ENCODE results near the gene ZNF41.
A peak's percentile ranks its signal among the peaks of the same experiment; 100 is the strongest.

ZNF41 gene

DNA sequence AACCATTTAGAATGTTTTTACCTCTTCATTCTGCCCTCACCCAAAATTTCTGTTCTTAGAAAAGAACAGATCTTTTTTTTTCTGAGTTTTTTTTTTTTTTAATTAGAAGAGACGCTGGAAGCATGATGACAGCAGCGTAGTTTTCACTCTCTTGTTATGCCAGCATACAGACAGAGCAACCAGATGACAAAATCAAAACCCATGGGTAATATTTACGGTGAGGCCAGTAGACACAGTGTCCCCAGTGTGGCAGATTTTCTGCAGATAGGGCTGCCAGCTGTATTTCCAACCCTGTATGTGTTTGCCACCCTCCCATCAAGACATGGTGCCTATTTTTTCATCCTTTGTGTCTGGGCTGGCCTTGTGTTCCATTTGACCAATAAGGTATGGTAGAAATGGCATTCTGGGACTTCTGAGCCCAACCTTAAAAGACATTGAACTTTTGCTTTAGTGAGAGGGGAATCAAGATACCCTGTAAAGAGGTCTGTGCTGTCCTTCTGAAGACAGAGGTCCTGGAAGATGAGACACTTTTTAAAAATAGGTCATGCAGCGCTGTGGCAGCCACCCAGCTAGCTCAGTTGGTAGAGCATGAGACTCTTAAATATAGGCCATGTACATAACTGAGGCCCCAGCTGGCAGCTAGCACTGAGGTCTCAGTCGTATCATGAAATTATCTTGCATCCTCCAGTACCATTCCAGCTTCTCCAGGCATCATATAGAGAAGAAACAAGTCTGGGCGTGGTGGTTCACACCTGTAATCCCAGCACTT, 6.7 kb upstream of the ZNF41 start:
- no peak for DNase-seq

DNA sequence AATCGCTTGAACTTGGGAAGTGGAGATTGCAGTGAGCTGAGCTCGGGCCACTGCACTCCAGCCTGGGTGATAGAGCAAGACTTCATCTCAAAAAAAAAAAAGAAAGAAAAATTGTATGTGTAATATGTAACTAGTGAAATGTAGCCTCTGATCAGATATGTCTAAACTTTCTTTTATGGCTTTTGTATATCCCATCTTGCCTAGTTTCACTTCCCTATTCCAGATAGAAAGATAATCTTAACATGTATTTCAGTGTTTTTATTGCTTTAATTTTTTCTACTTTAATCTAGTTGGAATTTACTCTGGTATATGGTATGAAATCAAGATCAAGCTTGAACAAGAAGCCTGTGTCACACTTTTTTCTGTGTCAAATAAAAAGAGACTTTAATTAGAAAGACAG, 1.9 kb upstream of the ZNF41 start:
- no peak for DNase-seq

DNA sequence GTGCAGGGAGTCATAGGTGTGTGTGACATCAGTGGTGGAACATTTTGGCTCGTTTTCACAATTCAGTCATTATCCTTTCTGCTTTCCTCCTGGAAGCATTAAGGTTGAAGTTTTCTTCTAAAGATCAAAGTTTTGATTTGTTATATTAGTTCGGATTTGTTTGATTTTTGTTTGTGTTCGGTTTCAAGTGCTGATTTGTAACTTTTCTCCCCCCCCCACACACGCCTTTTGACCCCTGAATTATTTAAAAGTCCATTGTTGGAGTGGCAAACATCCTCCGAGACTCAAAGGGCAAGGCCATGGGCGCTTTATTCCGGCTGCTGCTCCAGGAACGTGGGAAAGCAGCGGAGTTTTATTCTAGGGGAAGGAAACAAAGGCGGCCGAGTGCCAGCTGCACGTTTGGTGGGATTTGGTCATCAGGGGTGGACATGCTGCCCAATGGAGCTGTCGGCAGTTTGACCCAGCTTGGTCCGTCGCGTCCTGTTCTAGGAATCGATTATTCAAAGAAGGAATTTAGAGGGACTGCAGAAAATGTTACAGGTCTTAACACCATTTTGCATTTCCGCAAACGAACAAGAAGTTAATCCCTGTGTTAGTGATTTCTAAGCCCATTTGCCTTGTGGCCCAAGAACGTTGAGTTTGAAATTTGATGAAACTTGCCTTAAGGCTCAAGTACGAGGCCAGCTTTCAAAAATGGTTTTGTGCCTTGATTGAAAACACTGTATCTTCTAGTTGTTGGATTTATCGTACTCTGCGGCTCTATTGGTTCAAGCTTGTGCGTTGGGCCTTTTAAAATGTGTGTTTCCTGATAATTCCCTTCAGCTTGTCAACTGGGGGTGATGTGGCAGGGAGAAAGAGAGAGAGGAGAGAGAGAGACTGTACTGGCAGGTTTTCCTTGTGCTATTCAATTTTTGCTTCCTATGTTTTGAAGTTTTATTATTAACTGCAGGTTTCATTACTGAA, 565 bp upstream of the ZNF41 start:
- DNase-seq: peak; percentile 36

DNA sequence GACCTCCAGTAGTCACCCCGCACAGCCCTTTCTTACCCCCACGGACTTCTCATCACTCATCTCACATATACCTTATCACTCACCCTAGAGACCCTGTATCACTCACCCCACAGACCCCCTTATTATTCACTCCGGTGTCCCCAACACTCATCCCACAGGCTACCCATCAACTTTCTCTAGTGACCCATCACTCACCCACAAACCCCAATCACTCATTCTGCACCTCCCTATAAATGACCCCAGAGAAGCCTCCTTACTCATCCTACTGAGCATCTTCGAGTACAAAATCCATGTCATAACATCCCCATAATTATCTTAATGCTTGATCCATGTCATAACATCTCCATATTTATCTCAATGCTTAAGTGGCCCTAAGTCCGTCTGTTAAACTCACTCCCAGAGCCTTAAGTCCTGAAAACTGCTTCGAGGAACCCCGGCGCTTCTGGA, 934 bp downstream of the ZNF41 start:
- no peak for DNase-seq

DNA sequence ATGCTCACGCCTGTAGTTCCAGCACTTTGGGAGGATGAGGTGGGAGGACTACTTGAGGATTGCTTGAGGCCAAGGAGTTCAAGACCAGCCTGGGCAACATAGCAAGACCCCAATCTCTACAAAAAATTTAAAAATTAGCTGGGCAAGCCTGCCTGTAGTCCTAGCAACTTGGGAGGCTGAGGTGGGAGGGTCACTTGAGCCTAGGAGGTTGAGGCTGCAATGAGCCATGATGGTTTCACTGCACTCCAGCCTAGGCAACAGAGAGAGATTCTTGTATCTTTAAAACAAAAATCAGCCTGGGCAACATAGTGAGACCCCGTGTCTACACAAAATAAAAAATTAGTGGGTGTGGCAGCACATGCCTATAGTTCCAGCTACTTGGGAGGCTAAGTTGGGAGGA, 1.9 kb downstream of the ZNF41 start:
- DNase-seq: no peak

DNA sequence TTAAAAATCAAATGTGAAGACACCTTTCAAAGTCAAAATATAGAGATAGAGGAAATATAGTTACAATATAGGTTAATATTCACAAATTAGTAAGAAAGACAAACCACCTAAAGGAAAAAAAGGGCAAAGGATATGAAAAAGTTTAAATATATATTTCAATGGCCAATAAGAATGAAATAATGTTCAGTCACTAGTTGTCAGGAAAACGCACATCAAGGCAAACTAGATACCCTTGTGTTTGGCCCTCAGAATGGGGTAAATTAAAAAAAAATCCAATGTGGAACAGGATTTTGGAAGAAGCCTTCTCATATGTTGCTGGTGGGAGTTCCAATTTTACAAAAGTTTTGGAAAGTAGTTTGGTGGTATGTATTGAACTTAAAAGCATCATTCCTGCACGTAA, 2.4 kb downstream of the ZNF41 start:
- DNase-seq: no peak

DNA sequence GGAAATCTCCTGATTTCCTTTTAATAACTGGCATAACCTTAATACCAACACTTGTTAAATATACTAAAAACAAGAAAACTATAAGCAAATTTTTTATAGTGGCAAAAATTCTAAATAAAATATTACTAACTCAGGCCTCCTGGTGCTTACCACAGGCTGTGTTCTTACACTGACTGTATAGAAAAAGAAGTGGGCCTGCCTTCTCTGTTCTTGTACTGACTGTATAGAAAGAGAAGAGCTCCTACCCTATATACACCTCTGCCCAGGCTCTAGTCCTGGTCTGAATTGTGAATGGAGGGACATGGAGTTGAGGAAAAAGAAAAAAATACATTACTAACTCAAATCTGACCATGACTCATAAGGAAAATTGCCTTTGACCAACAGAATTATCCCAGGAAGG, 7.5 kb downstream of the ZNF41 start:
- DNase-seq: no peak

DNA sequence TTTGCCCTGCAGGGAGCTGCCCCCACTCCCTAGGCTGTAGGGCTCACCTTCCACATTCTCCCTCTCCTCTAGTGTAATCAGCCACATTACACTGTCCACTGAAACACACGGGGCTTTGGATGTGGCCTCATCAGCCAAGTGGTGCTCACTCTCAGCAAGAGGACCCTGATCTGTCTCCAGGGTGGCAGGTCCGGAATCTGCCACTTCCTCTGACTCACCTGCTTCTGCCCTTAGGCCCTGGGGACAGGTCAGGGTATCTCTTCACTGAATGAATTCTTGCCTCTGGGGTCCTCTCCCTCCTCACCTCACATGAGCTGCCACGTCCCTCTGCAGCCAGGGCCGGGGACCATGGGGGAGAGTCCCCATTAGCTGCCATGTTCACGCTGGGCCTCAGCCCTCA, 15.9 kb downstream of the ZNF41 start:
- DNase-seq: no peak

DNA sequence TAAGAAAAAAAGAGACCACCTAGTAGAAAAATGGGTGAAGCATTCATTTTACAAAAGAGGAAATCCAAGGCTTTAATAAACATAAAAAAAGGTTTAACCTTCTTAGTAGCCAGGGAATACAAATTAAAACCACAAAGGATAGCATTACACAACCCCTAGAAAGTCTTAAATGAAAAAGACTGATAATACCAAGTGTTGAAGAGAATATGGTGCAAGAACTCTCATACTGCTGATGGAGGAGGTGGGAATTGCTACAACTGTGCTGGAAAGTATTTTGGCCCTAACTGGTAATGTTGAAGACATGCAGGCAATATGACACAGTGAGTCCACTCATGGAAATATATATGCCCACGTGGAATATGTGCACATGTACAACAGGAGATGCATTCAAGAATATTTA, 22.5 kb downstream of the ZNF41 start:
- no peak for DNase-seq

DNA sequence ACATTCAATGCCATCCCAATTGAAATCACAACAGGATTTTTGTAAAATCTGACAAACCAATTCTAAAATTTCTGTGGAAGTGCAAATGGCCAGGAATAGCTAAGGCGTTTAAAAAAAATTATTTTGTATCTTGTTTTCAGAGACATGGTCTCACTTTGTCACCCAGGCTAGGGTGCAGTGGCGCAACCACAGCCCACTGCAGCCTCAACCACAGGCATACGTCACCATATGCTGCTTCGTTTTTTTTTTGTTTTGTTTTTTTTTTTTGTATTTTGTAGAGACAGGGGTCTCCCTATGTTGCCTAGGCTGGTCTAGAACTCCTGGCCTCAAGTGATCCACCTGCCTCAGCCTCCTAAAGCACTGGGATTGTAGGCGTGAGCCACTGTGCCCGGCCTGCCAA, 24.5 kb downstream of the ZNF41 start:
- DNase-seq: no peak

DNA sequence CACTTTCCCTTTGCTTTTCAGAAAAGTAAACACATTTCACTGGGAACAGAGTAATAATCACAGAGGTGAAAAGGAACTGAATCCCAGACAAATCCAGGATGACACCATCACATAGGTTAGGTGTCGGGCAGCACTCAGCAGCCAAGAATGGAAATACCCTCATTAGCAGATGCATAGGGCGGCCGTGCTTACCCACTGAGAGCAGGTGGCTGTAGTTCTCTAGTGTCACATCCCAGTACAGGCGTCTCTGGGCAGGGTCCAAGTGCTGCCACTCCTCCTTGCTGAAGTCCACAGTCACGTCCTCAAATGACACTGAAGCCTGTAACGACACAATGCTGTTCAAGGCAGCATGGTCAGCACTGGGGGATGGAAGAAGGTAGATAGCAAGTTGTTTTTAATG, 26.9 kb downstream of the ZNF41 start:
- no peak for DNase-seq

DNA sequence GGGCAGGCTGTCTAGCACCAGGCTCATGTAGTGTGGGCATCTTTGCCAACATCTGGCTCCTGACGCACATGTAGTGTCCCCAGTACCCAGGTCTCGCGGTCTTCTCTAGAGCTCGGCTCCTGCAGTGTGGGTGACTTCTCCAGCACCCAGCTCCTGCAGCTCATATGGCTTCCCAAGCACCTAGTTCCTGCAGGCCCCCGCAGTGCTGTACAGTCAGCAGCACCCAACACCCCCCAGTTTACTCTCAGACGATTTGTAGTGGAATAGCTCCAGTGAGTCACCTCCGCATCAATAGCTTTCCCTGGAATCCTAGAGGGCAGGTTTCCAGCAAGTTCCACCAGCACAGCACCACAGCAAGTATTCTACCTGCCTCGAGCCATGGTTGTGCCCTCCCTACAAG, 30.9 kb downstream of the ZNF41 start:
- no peak for DNase-seq

DNA sequence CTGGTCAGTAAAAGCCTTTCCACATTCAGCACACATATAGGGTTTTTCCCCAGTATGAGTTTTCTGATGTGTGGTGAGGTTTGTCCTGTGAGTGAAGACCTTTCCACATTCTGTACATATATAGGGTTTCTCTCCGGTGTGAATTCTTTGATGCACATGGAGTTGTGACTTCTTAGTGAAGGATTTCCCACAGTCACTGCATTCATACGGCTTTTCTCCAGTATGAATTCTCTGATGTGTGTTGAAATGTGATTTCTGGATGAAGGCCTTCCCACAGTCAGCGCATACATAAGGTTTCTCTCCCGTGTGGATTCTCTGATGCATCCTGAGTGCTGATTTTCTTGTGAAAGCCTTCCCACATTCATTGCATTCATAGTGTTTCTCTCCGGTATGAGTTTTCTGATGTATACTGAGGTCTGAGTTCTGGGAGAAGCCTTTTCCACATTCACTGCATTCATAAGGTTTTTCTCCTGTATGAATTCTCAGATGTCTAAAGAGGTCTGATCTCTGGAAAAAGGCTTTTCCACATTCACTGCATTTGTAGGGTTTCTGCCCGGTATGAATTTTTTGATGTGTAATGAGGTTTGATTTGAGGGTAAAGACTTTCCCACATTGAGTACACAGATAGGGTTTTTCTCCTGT, 34.7 kb downstream of the ZNF41 start:
- DNase-seq: no peak

DNA sequence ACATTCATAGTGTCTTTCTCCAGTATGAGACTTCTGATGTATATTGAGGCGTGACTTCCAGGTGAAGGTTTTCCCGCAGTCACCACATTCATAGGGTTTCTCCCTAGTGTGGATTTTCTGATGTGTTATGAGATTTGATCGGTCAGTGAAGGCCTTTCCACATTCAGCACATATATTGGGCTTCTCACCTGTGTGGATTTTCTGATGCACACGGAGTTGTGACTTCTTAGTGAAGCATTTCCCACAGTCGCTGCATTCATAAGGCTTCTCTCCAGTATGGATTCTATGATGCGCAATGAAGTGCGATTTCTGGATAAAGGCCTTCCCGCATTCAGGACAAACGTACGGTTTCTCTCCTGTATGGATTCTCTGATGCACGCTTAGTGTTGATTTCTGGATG, 35.4 kb downstream of the ZNF41 start:
- no peak for DNase-seq

DNA sequence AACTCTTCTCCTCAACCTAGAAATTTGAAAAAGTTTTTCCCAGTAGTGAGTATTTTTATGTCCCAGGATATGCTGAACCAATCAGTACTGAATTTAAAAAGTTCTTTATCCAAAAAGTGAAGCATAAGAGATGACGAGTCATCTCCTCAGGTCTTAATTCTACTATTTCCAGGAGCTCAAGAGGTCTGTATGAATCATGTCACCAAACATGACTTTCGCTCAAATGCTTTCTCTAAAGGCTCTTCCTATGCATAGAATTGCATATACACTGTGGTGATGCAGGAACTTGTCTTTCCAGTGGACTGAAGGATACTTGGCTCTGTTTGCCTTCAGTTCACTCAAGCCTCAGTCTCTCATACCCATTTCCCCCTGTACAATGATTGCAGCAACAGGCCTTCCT, 36.1 kb downstream of the ZNF41 start:
- no peak for DNase-seq

DNA sequence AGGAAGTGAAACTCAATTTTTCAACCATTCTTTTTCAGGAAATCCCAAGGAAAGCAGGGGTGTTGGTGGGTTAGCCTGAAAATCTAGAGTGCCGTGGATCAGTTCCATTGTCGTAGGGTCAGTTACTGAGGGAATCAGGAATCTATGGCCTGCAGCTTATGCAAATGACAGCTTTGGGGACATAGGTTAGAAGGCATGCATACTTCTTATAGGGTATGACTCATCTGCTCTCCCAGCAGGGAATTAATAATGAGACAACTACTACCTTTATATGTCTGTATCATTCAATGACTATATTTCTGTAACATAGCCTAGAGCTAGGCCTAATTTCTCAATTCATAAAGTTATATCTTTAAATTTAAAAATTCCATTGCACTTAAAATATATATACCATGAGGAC, 36.6 kb downstream of the ZNF41 start:
- no peak for DNase-seq

DNA sequence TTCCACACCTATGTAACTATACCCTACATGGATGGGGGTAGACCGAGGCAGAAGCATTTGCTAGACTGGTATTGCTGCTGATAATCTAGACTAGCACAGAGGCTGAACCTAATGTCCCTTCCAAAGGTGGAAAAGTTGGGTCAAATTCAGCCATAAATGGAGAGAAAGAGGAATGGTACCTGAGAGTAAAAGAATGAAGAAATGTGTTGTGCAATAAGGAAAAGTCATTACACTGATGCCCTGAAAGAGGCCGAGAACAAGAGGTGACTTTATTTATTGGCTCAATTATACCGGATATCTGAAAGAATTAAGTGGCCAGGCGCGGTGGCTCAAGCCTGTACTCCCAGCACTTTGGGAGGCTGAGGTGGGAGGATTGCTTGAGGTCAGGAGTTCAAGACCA, 52.1 kb downstream of the ZNF41 start:
- DNase-seq: no peak

DNA sequence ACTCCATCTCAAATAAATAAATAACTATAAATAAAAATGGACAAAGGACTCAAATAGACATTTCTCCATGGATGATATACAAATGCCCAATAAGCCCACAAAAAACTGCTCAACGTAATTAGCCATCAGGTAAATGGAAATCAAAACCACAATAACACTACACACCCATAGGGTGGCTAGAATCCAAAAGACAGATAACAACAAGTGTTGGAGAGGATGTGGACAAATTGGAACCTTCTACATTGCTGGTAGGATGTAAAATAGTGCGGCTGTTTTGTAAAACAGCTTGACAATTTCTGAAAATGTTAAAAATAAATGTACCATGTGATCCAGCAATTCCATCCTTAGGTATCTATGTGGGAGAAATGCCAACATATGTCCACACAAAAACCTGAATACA, 60.6 kb downstream of the ZNF41 start:
- no peak for DNase-seq

DNA sequence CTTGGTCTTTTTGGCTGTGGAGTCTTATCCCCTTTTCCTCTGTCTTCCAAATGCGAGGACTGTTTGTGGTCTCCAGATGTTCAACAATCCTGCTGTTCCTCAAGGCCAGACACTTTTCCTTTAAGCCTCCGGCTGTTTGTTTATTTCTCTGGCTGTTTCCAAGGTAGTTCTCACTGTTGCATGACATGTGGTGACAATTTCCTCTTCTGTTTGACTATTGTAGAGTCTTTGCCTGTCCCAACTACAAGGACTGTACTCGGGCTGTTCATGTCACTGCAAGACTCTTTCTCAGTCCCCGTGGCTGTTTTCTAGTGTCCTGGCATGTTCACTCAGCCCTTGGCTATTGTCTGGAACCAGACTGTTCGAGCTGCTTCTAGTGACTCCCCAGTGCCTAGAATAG, 62.1 kb downstream of the ZNF41 start:
- DNase-seq: no peak

DNA sequence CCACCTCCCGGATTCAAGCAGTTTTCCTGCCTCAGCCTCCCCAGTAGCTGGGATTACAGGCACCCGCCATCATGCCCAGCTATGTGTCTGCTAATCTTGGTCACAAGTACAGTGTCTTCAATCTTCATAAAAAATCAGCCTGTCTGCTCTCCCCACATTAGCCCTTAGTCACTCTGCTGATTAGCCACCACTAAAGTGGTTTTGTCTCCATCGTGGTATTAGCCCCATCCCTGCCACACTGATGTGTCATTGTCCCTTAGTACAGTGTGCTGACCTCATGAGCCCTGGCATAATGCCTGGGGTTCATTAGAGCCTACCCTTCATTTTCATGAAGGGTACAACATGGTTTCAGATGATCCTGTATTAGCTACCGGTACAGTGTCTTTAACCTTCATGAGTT, 62.8 kb downstream of the ZNF41 start:
- DNase-seq: no peak

DNA sequence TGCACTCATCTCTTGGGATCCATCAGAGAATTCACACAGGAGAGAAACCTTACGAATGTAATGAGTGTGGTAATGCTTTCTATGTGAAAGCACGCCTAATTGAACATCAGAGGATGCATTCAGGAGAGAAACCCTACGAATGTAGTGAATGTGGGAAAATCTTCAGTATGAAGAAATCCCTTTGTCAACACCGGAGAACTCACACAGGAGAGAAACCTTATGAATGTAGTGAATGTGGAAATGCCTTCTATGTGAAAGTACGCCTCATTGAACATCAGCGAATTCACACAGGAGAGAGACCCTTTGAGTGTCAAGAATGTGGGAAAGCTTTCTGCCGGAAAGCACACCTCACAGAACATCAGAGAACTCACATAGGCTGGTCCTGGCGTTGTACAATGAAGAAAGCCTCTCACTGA, 69.8 kb downstream of the ZNF41 start:
- DNase-seq: no peak
